Gastroesophageal sphincter (tissue), 3 donors: ENCODE results near the gene CMIP.

Source experiments
- CTCF ChIP-seq, 4 experiments: fragments of 200-600 bp in 2 of 4; fragments of 450-650 bp in 2 of 4; sonication (generic) in 1 of 4; IDR thresholded peaks; one replicate each; pipeline ENCODE4 v1.5.1; 2017 to 2019; ENCODE audit warnings: antibody characterized with exemption in 4 of 4, mild to moderate bottlenecking in 2 of 4, moderate library complexity in 2 of 4
- EP300 ChIP-seq: sonication (generic); formaldehyde crosslinking; IDR thresholded peaks from one replicate; pipeline ENCODE4 v1.6.1; 2017; ENCODE audit warnings: antibody characterized with exemption, mild to moderate bottlenecking
- POLR2A ChIP-seq, 2 donors: fragments of 450-650 bp; IDR thresholded peaks; one replicate each; pipeline ENCODE4 v1.6.1; 2017; ENCODE audit warnings: antibody characterized with exemption in 2 of 2, mild to moderate bottlenecking in 2 of 2, moderate library complexity in 1 of 2
- POLR2AphosphoS5 ChIP-seq: sonication (generic); formaldehyde crosslinking; IDR thresholded peaks from one replicate; pipeline ENCODE4 v1.6.1; 2017; ENCODE audit warnings: antibody characterized with exemption

GRCh38 chr16:81492965-81493754 is 48.6 kb downstream of the CMIP start:
- no peak for TF ChIP-seq POLR2A (IDR thresholded peaks at IDR 0.05)
- TF ChIP-seq CTCF (IDR thresholded peaks at IDR 0.05) = no peak
- TF ChIP-seq EP300 = no peak
- no peak for TF ChIP-seq POLR2AphosphoS5
